ENCODE data around the gene SEC24C.

DNA sequence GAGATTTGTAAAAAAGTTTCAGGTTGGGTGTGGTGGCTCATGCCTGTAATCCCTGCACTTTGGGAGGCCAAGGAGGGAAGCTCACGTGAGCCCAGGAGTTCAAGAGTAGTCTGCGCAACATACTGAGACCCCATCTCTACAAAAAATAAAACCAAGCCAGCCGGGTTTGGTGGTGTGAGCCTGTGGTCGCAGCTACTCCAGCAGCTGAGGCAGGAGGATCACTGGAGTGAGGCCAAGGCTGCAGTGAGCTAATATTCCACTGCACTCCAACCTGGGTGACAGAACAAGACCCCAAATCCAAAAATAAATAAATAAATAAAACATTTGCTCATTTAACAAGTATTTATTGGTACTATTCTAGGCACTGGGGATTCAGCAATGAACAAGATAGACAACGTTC, 36.1 kb downstream of the SEC24C start:
- TF ChIP-seq CTCF (IDR thresholded peaks at IDR 0.05) (no peak), EP300 (IDR thresholded peaks at IDR 0.05) (no peak), POLR2A (IDR thresholded peaks at IDR 0.05) (no peak)

Data from gastroesophageal sphincter (tissue), 3 donors.